ENCODE data around the gene UGT1A8. TPM values are rescaled to one million over a fixed set of nuclear protein-coding genes. Genes with fewer than 3 reads are reported as not detected.

The UGT1A8 gene
- polyA plus RNA-seq, 1 of the 3 experiments (the other 2 are of a cell fraction): not detected

GRCh38 chr2:233818639-233819621 is 201.5 kb downstream of the UGT1A8 start:
- Histone ChIP-seq H3K27me3 (ENCODE audit: insufficient read depth) (no peaks in the 10 kb centered on the region), H3F3A (replicated peaks; ENCODE audit: insufficient read depth) (no peaks in the 10 kb centered on the region), H3K4me2 (no peak overlapping the region), H3K9me2 (no peaks in the 10 kb centered on the region), H3K4me3 (ENCODE audit: low read depth in 2 of 2, low read length in 1 of 2) (no peak overlapping the region), H3K79me2 (ENCODE audit: insufficient read depth) (no peaks in the 10 kb centered on the region), H3K36me3 (replicated peaks in 1 of 2; ENCODE audit: control insufficient read depth in 1 of 2, insufficient read depth in 2 of 2, low read length in 1 of 2) (no peaks in the 10 kb centered on the region), H3K27ac (ENCODE audit: low read depth in 2 of 2, low read length in 1 of 2) (no peak overlapping the region), H4K20me1 (ENCODE audit: insufficient read depth) (no peaks in the 10 kb centered on the region), H2AFZ (ENCODE audit: low read depth) (no peak overlapping the region), H3K9me3 (no peaks in the 10 kb centered on the region), H3K9ac (no peak overlapping the region), H3K4me1 (ENCODE audit: control insufficient read depth in 1 of 2, insufficient read depth in 2 of 2, low read depth in 1 of 2, low read length in 1 of 2) (peaks cover 0 to 3% of the 10 kb centered on the region in 2 experiments; a peak in 1 of 4 replicates)
- WGBS (ENCODE audit: low lambda C conversion rate): 63% methylated on average over 13 of the region's 17 CpGs
- CTCF ChIA-PET: interaction anchor here (1.5 kb wide), 1 partner anchor 14 kb away, joined by 5 read pairs; no protein-coding TSS in a partner anchor
- POLR2A ChIA-PET: no interaction called here
- TF ChIP-seq RXRA (IDR thresholded peaks at IDR 0.05; ENCODE audit: borderline replicate concordance, low read depth) (no peak), RAD21 (IDR thresholded peaks at IDR 0.05; ENCODE audit: low read length) (no peak), RFX5 (IDR thresholded peaks at IDR 0.05; ENCODE audit: low read length) (no peak), ZBTB33 (IDR thresholded peaks at IDR 0.05; ENCODE audit: borderline replicate concordance, low read depth) (no peak), EP300 (IDR thresholded peaks at IDR 0.05; ENCODE audit: borderline replicate concordance in 1 of 2, low read depth in 1 of 2, low read length in 1 of 2) (no peak), NRF1 (IDR thresholded peaks at IDR 0.05; ENCODE audit: low read depth, low read length) (no peak), SIN3A (IDR thresholded peaks at IDR 0.05; ENCODE audit: borderline replicate concordance, low read depth, low read length) (no peak), FOXM1 (IDR thresholded peaks at IDR 0.05; ENCODE audit: low read depth) (no peak), SMC3 (IDR thresholded peaks at IDR 0.05; ENCODE audit: low read depth, low read length) (no peak), TEAD4 (IDR thresholded peaks at IDR 0.05; ENCODE audit: borderline replicate concordance, insufficient read depth) (no peak), CHD2 (IDR thresholded peaks at IDR 0.05; ENCODE audit: low read length, partially characterized antibody) (no peak), POLR2AphosphoS5 (IDR thresholded peaks at IDR 0.05; ENCODE audit: low read depth, low read length) (no peak), GATA2 (CRISPR knock-in tag; IDR thresholded peaks at IDR 0.05) (no peak), ELF1 (IDR thresholded peaks at IDR 0.05) (no peak)
- TF ChIP-seq, protein P1, sequence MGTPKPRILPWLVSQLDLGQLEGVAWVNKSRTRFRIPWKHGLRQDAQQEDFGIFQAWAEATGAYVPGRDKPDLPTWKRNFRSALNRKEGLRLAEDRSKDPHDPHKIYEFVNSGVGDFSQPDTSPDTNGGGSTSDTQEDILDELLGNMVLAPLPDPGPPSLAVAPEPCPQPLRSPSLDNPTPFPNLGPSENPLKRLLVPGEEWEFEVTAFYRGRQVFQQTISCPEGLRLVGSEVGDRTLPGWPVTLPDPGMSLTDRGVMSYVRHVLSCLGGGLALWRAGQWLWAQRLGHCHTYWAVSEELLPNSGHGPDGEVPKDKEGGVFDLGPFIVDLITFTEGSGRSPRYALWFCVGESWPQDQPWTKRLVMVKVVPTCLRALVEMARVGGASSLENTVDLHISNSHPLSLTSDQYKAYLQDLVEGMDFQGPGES (IDR thresholded peaks at IDR 0.05; ENCODE audit: low read depth, low read length): no peak
- TF ChIP-seq, protein P2, sequence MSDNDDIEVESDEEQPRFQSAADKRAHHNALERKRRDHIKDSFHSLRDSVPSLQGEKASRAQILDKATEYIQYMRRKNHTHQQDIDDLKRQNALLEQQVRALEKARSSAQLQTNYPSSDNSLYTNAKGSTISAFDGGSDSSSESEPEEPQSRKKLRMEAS (IDR thresholded peaks at IDR 0.05; ENCODE audit: low read depth): no peak
- TF ChIP-seq, protein P3, sequence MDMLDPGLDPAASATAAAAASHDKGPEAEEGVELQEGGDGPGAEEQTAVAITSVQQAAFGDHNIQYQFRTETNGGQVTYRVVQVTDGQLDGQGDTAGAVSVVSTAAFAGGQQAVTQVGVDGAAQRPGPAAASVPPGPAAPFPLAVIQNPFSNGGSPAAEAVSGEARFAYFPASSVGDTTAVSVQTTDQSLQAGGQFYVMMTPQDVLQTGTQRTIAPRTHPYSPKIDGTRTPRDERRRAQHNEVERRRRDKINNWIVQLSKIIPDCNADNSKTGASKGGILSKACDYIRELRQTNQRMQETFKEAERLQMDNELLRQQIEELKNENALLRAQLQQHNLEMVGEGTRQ (IDR thresholded peaks at IDR 0.05; ENCODE audit: borderline replicate concordance, low read depth, low read length): no peak
- DNase-seq: no peak

Data from SK-N-SH (cell line).